GM21447 (cell line): Measurements from ENCODE around the gene SNRNP27.
"Not testable (repeated sequence)": the region's sequence is repeated elsewhere in the genome, so short reads cannot be mapped to it uniquely, and the experiment has no call there.

Source experiments
- ATAC-seq: cut with Tn5 transposase; IDR thresholded peaks from one replicate; pipeline ENCODE4 v1.9.1; 2021; ENCODE audit not compliant: unreplicated experiment

The SNRNP27 gene

GRCh38 chr2:69893684-69894551, at the start of gene SNRNP27:
TSS of gene SNRNP27 (plus strand) at chr2:69893956. CDS start at chr2:69893985, 29 bp downstream.
- ATAC-seq = peak; percentile 76

- ATAC-seq = no peak
Observed at GRCh38 chr2:69843993-69844392, 49.8 kb upstream of the SNRNP27 start.

GRCh38 chr2:69844560-69844959, 49.2 kb upstream of the SNRNP27 start:
- ATAC-seq = no peak

GRCh38 chr2:69846182-69847067, 47.3 kb upstream of the SNRNP27 start:
- ATAC-seq = no peak

GRCh38 chr2:69847068-69847828, 46.5 kb upstream of the SNRNP27 start:
- ATAC-seq = no peak

- ATAC-seq = no peak
Observed at GRCh38 chr2:69848186-69848790, 45.5 kb upstream of the SNRNP27 start.

- ATAC-seq = no peak
Observed at GRCh38 chr2:69858261-69858660, 35.5 kb upstream of the SNRNP27 start.

GRCh38 chr2:69863298-69863697, 30.5 kb upstream of the SNRNP27 start:
- ATAC-seq = no peak

GRCh38 chr2:69888451-69888850, 5.3 kb upstream of the SNRNP27 start:
- ATAC-seq = no peak

- ATAC-seq = no peak
Observed at GRCh38 chr2:69889302-69889701, 4.5 kb upstream of the SNRNP27 start.

- ATAC-seq = no peak
Observed at GRCh38 chr2:69890881-69891280, 2.9 kb upstream of the SNRNP27 start.

GRCh38 chr2:69892838-69893424, 825 bp upstream of the SNRNP27 start:
- ATAC-seq = not testable (repeated sequence)

- ATAC-seq = not testable (repeated sequence)
Observed at GRCh38 chr2:69894737-69895136, 981 bp downstream of the SNRNP27 start.

GRCh38 chr2:69902213-69902922, 8.6 kb downstream of the SNRNP27 start:
- ATAC-seq = no peak

- no peak for ATAC-seq
Observed at GRCh38 chr2:69907216-69907615, 13.5 kb downstream of the SNRNP27 start.

GRCh38 chr2:69911985-69912563, 18.3 kb downstream of the SNRNP27 start:
- no peak for ATAC-seq

- peak; percentile 87 for ATAC-seq
Observed at GRCh38 chr2:69914164-69914949, 20.6 kb downstream of the SNRNP27 start.
